Naive thymus-derived CD4-positive, alpha-beta T cell (primary cell): ENCODE data around the gene BCAS3. TPM values are rescaled to one million over a fixed set of nuclear protein-coding genes. Genes with fewer than 3 reads are reported as not detected.

Experiments
- ATAC-seq: fragments of 150-1000 bp; cut with Tn5 transposase; 2 replicates; pipeline ENCODE4 v1.10.0; 2021; ENCODE audit warnings: mild to moderate bottlenecking, moderate library complexity
- CTCF ChIA-PET: fragments of 350-600 bp; sonication (Branson Sonifier 250); formaldehyde crosslinking; loops from one replicate; lab custom pipeline; 2021; ENCODE audit warnings: antibody characterized with exemption; lab: Charles Lee
- POLR2A ChIA-PET: fragments of 350-600 bp; sonication (Branson Sonifier 250); formaldehyde crosslinking; loops from one replicate; lab custom pipeline; 2021; ENCODE audit warnings: antibody characterized with exemption, inconsistent platforms; lab: Charles Lee
- DNase-seq, 9 donors: peaks; one replicate each; pipeline versions ENCODE4 v3.0.0 to v3.0.0-alpha.2; 2020 to 2022; ENCODE audit warnings: mixed read lengths in 1 of 9
- H3K27ac ChIP-seq: one replicate; pipeline ENCODE4 v1.7.0; 2013; ENCODE audit warnings: mild to moderate bottlenecking, low read depth, low read length, moderate library complexity
- H3K27me3 ChIP-seq, 2 donors: one replicate each; pipeline ENCODE4 v1.7.0; 2013; ENCODE audit warnings: low read length in 2 of 2, mild to moderate bottlenecking in 2 of 2, moderate library complexity in 2 of 2; ENCODE audit not compliant: control insufficient read depth in 2 of 2, insufficient read depth in 2 of 2
- H3K36me3 ChIP-seq, 3 experiments: 1 replicate in 2 of 3; 2 replicates in 1 of 3; pipeline ENCODE4 v1.7.0; 2013; ENCODE audit warnings: low read length in 3 of 3, mild to moderate bottlenecking in 3 of 3, moderate library complexity in 1 of 3; ENCODE audit not compliant: insufficient read depth in 3 of 3, control insufficient read depth in 2 of 3
- H3K4me1 ChIP-seq, 2 donors: one replicate each; pipeline ENCODE4 v1.7.0; 2013; ENCODE audit warnings: low read length in 2 of 2, mild to moderate bottlenecking in 2 of 2, moderate library complexity in 1 of 2; ENCODE audit not compliant: control insufficient read depth in 2 of 2, insufficient read depth in 2 of 2
- H3K4me3 ChIP-seq: 2 replicates; pipeline ENCODE4 v1.7.0; 2013; ENCODE audit warnings: mild to moderate bottlenecking, low read length
- H3K9me3 ChIP-seq, 3 experiments: 1 replicate in 2 of 3; 2 replicates in 1 of 3; pipeline ENCODE4 v1.7.0; 2013; ENCODE audit warnings: low read length in 3 of 3; ENCODE audit not compliant: control insufficient read depth in 2 of 3
- H3K27ac Mint-ChIP-seq, 9 donors: one replicate each; pipeline ENCODE4 v1.8.0; 2020 to 2022; ENCODE audit warnings: mixed read lengths in 9 of 9, mild to moderate bottlenecking in 8 of 9, moderate library complexity in 5 of 9, inconsistent platforms in 2 of 9
- H3K27me3 Mint-ChIP-seq, 5 donors: one replicate each; pipeline ENCODE4 v1.8.0; 2021 to 2022; ENCODE audit warnings: mixed read lengths in 5 of 5, mild to moderate bottlenecking in 1 of 5
- H3K36me3 Mint-ChIP-seq, 5 donors: one replicate each; pipeline ENCODE4 v1.8.0; 2020 to 2022; ENCODE audit warnings: mixed read lengths in 5 of 5, mild to moderate bottlenecking in 3 of 5, inconsistent platforms in 1 of 5
- H3K4me1 Mint-ChIP-seq, 7 donors: one replicate each; pipeline ENCODE4 v1.8.0; 2020 to 2022; ENCODE audit warnings: mixed read lengths in 7 of 7, mild to moderate bottlenecking in 3 of 7, inconsistent platforms in 1 of 7
- H3K4me3 Mint-ChIP-seq, 10 donors: one replicate each; pipeline ENCODE4 v1.8.0; 2020 to 2022; ENCODE audit warnings: mild to moderate bottlenecking in 10 of 10, mixed read lengths in 10 of 10, moderate library complexity in 6 of 10, inconsistent platforms in 2 of 10
- H3K9me3 Mint-ChIP-seq, 11 donors: one replicate each; pipeline ENCODE4 v1.8.0; 2020 to 2022; ENCODE audit warnings: mixed read lengths in 11 of 11, mild to moderate bottlenecking in 4 of 11, inconsistent platforms in 1 of 11, moderate library complexity in 1 of 11
- intact Hi-C, 2 donors: fragments of 100-400 bp; cut with micrococcal nuclease; formaldehyde crosslinking; loops; one replicate each; pipeline ENCODE4 v1.15.1; 2023
- polyA plus RNA-seq, 2 donors: library from polyadenylated mRNA; unstranded; fragments of 300-500 nt; fragmentation: Illumina TruSeq; gene quantifications; one replicate each; pipeline ENCODE4 v1.2.3, GENCODE V29; 2021
- total RNA-seq, 6 experiments: library from RNA in 5 of 6; stranded (reverse) in 5 of 6; gene quantifications; 1 replicate in 5 of 6; 2 replicates in 1 of 6; pipeline ENCODE4 v1.2.3 and lab custom pipeline; 2021 to 2026

The BCAS3 gene
- total and polyA plus RNA-seq, 7 experiments from 2014 or later: 18.4 to 57.8 (median 37.5) TPM

DNA sequence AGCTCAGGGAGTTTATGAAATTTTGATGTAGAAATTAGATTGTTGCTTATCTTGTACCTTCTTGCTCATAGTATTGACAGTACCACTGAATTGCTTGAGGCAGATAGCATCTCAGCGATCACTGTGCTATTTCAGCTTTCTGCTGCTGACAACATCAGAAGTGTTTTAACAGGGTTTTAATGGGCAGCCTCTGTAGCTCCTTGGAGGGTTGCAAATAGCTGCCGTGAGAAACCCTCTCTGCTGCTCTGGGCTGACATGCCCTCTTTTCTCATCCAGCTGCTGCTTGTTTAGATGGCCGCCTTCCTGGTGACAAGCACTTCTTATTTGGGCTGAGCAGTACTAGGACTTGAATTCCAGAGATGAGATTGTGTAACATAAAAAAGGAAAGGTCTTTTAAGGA lies 541.8 kb downstream of the BCAS3 start:
- H3K4me1 Mint-ChIP-seq: peaks cover 30 to 63% (median 43%) of the 10 kb centered on the region in 7 donors
- H3K4me3 Mint-ChIP-seq: peak overlapping the region in 3 of 10 donors; percentile 10 to 40 (median 13)
- H3K27me3 Mint-ChIP-seq: no peaks in the 10 kb centered on the region
- ChIA-PET POLR2A (no interaction called here), CTCF (no interaction called here)
- no peak overlapping the region for H3K4me3 ChIP-seq
- H3K36me3 Mint-ChIP-seq: peaks cover 0 to 2% (median 0%) of the 10 kb centered on the region in 5 donors
- intact Hi-C loops: no loop called here
- no peak overlapping the region for H3K27ac ChIP-seq
- no peaks in the 10 kb centered on the region for H3K9me3 Mint-ChIP-seq
- DNase-seq (no peak), ATAC-seq (no peak)
- H3K9me3 ChIP-seq: no peaks in the 10 kb centered on the region
- H3K4me1 ChIP-seq: peaks cover 21 to 24% of the 10 kb centered on the region in 2 donors
- H3K36me3 ChIP-seq: no peaks in the 10 kb centered on the region
- peak overlapping the region in 2 of 9 donors; percentile 31 to 44 for H3K27ac Mint-ChIP-seq
- no peaks in the 10 kb centered on the region for H3K27me3 ChIP-seq

DNA sequence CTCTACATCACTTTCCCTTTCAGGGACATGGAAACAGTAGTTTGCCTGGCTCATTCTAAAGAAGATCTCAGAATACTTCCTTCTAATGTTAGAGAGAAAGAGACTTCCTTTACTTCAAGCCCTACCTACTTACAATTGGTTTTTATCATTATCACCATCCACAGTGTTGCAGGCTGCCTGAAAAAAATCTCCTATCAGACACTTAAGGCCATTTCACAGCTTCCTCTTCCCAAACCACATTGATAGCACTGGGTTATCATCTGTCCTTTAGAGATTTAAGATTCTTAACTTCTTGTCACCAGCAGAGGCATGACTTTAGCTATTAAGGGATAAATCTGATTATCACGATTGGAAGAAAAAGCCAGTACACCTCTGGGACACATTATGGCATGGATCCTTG lies 543.5 kb downstream of the BCAS3 start:
- DNase-seq: peak in 1 of 9 donors; percentile 2
- Histone ChIP-seq H3K36me3 (no peaks in the 10 kb centered on the region), H3K4me1 (peaks cover 21 to 24% of the 10 kb centered on the region in 2 donors), H3K27me3 (no peaks in the 10 kb centered on the region), H3K4me3 (no peak overlapping the region), H3K9me3 (no peaks in the 10 kb centered on the region), H3K27ac (no peak overlapping the region)
- no peaks in the 10 kb centered on the region for H3K9me3 Mint-ChIP-seq
- CTCF ChIA-PET: no interaction called here
- no peaks in the 10 kb centered on the region for H3K27me3 Mint-ChIP-seq
- H3K27ac Mint-ChIP-seq: peak overlapping the region; percentile 13 to 87 (median 70)
- POLR2A ChIA-PET: no interaction called here
- H3K4me3 Mint-ChIP-seq: peak overlapping the region; percentile 38 to 89 (median 83)
- intact Hi-C loops: no loop called here
- ATAC-seq: peak; percentile 52
- peaks cover 0 to 3% (median 0%) of the 10 kb centered on the region in 5 donors for H3K36me3 Mint-ChIP-seq
- peaks cover 33 to 65% (median 43%) of the 10 kb centered on the region in 7 donors for H3K4me1 Mint-ChIP-seq

DNA sequence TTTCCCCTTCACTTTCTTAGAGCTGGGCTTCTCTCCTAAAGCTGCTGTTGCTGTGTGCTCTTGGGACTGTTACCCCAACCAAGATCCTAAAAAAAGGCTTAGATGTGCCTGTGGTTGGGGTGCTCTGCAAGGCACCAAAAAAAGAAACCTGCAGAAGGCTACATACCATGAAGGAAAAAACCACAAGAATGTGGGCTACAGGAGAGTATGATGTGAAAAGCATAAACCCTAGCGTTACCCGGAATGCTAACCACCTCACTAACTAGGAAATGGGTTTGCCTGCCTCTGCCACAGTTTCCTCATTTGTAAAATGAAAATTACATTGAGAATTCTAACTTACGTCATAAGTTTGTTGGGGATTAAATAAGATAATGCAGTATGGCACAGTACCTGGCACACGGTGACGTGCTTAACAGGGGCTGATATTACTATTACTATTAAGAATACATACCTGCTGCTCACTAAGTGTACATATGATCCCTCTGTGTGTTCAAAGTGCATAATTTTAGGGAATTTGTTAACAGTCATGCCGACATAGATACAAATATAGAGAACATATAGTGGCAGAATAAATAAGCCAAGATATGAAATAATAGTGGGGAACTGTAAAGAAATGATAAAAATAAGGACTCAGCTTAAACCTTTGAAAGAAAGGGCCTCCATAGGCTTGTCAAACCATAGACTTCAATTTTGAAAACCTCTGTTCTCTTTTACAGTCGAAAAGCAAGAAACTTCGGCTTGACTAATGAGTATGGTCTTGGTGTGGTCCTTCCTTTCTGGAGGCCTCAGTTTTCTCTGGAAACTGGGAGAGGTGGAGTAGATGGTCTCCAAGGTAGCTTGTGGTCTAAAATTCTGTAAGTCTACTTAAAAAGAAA lies 544.2 kb downstream of the BCAS3 start:
- POLR2A ChIA-PET: interaction anchor here (0.6 kb wide), 2 partner anchors 550 to 697 kb away, joined by 4 read pairs; no protein-coding TSS in a partner anchor
- peak overlapping the region; percentile 13 to 89 (median 83) for H3K4me3 Mint-ChIP-seq
- intact Hi-C loops: loop anchor here (1.0 to 2.0 kb wide), 2 partner anchors 83 kb away; no protein-coding TSS in a partner anchor
- H3K36me3 Mint-ChIP-seq: peaks cover 0 to 3% (median 0%) of the 10 kb centered on the region in 5 donors
- H3K27me3 Mint-ChIP-seq: no peaks in the 10 kb centered on the region
- Histone ChIP-seq H3K4me1 (peaks cover 21 to 24% of the 10 kb centered on the region in 2 donors), H3K36me3 (no peaks in the 10 kb centered on the region), H3K27me3 (no peaks in the 10 kb centered on the region), H3K27ac (peak overlapping the region; percentile 34), H3K9me3 (no peaks in the 10 kb centered on the region), H3K4me3 (peak overlapping the region; percentile 52)
- peak overlapping the region; percentile 25 to 87 (median 77) for H3K27ac Mint-ChIP-seq
- ATAC-seq (peak; percentile 58), DNase-seq (peak in 6 of 9 donors; percentile 8 to 27 (median 14))
- CTCF ChIA-PET: no interaction called here
- H3K4me1 Mint-ChIP-seq: peaks cover 33 to 65% (median 43%) of the 10 kb centered on the region in 7 donors
- H3K9me3 Mint-ChIP-seq: no peaks in the 10 kb centered on the region

DNA sequence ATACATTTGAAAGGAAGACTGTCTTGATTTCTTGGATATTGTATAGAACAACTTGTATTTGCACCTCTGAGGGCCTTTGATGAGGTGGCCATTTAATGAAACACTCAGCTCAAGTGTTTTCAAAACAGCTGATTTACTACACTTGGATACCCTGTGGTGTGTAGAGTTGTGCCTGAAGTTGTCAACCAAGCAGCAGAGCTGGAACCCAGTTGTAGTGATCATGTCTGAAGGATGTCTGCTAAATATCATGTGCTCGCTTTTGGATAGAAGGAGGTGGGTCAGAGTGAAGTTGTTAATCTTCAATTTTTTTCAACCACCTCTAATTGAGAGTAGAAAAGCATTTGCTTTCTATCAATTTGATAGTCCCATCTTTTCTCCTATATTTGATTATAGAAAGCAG lies 546.1 kb downstream of the BCAS3 start:
- Histone ChIP-seq H3K27me3 (no peaks in the 10 kb centered on the region), H3K27ac (no peak overlapping the region), H3K36me3 (no peaks in the 10 kb centered on the region), H3K4me1 (peaks cover 21 to 24% of the 10 kb centered on the region in 2 donors), H3K9me3 (no peaks in the 10 kb centered on the region), H3K4me3 (no peak overlapping the region)
- peaks cover 0 to 3% (median 0%) of the 10 kb centered on the region in 5 donors for H3K36me3 Mint-ChIP-seq
- intact Hi-C loops: loop anchor here in 1 of 2 donors (2.0 kb wide), 1 partner anchor 85 kb away; no protein-coding TSS in a partner anchor
- no peaks in the 10 kb centered on the region for H3K9me3 Mint-ChIP-seq
- ChIA-PET POLR2A (no interaction called here), CTCF (no interaction called here)
- H3K4me1 Mint-ChIP-seq: peaks cover 28 to 52% (median 39%) of the 10 kb centered on the region in 7 donors
- no peak for DNase-seq
- H3K4me3 Mint-ChIP-seq: peak overlapping the region in 9 of 10 donors; percentile 65 to 85 (median 79)
- peak overlapping the region in 3 of 9 donors; percentile 79 to 90 (median 86) for H3K27ac Mint-ChIP-seq
- H3K27me3 Mint-ChIP-seq: no peaks in the 10 kb centered on the region
- no peak for ATAC-seq

DNA sequence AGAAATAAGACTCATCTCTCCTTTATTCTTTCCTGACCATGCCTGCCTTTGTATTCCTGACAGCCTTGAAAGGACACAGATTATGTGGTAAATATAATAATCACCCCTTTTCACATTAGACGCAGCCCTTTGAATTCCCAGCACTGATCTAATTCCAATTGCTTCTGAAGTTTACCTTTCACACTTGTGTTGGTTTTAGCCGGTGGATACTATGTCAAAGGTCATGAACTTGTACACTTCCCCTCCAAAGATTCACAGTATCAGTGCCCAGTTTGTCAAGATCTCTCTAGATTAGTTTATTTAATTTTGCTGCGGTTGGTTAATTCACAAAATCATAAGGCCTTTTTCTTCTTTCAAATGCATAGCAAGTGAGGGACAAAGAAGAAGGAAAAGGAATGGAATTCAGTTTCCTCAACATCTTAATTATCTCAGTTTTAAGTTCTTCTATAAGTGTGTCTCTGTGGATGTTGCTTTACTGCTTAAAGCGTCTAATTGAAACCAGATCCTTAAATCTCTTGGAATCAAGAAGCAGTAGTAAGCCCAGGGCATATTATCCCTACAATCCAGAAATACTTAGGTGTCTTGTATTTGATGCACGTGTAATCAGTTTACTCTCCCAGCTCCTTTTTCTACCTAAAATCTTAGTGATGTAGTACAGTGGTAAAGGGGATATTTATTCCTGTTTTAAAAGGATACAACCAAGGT lies 547.7 kb downstream of the BCAS3 start:
- peaks cover 0 to 6% (median 2%) of the 10 kb centered on the region in 5 donors for H3K36me3 Mint-ChIP-seq
- POLR2A ChIA-PET: no interaction called here

DNA sequence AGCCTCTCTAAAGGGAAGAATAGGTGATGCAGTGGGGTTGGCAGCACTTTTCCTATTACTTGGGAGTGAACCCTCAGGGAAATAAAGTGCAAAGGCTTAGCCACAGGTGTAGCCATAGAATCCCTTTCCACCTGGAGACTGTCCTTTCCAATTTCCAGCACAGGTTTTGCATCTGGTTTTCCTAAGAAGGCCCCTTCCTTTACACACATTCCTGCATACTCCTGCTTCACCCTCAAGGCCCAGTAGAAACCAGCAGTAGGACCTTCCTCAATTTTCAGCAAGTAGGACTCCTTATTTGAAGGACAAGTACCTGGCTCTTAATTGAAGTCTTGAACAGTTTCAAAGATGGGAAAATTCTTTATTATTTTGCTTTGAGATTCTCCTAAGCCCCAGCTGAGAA lies 550.2 kb downstream of the BCAS3 start:
- Histone ChIP-seq H3K27me3 (no peaks in the 10 kb centered on the region), H3K27ac (no peak overlapping the region), H3K4me1 (peaks cover 6% of the 10 kb centered on the region in 2 donors), H3K9me3 (no peaks in the 10 kb centered on the region), H3K4me3 (no peak overlapping the region), H3K36me3 (no peaks in the 10 kb centered on the region)
- intact Hi-C loops: no loop called here
- Mint-ChIP-seq H3K27me3 (no peaks in the 10 kb centered on the region), H3K27ac (no peak overlapping the region), H3K9me3 (no peaks in the 10 kb centered on the region), H3K4me3 (no peak overlapping the region), H3K36me3 (peaks cover 0 to 8% (median 2%) of the 10 kb centered on the region in 5 donors), H3K4me1 (peaks cover 5 to 31% (median 13%) of the 10 kb centered on the region in 7 donors)
- ChIA-PET CTCF (no interaction called here), POLR2A (no interaction called here)
- ATAC-seq: no peak
- no peak for DNase-seq

More for the DNA sequence above, 547.7 kb downstream of the BCAS3 start:
- Mint-ChIP-seq H3K4me1 (peaks cover 26 to 44% (median 37%) of the 10 kb centered on the region in 7 donors), H3K27me3 (no peaks in the 10 kb centered on the region), H3K4me3 (peak overlapping the region in 1 of 10 donors; percentile 9), H3K27ac (no peak overlapping the region), H3K9me3 (no peaks in the 10 kb centered on the region)
- Histone ChIP-seq H3K4me3 (no peak overlapping the region), H3K27me3 (no peaks in the 10 kb centered on the region), H3K27ac (no peak overlapping the region), H3K36me3 (no peaks in the 10 kb centered on the region), H3K9me3 (no peaks in the 10 kb centered on the region), H3K4me1 (peaks cover 21 to 24% of the 10 kb centered on the region in 2 donors)
- DNase-seq (no peak), ATAC-seq (no peak)
- intact Hi-C loops: no loop called here
- CTCF ChIA-PET: no interaction called here
